Measurements from ENCODE around the gene CNDP1.

CNDP1 gene

GRCh38 chr18:74616494-74616893 is 82.2 kb downstream of the CNDP1 start:
- Histone ChIP-seq H3K27ac (ENCODE audit: extremely low read depth, low read depth, low read length) (no peak overlapping the region), H3K9me3 (ENCODE audit: control insufficient read depth, insufficient read depth, low read depth, low read length) (no peaks in the 10 kb centered on the region), H3K36me3 (ENCODE audit: control insufficient read depth in 2 of 2, insufficient read depth in 1 of 2, low read length in 2 of 2) (peaks cover 0 to 6% of the 10 kb centered on the region in 2 experiments; a peak in 1 of 3 replicates), H3K4me3 (ENCODE audit: low read depth, low read length) (no peak overlapping the region), H3K4me1 (ENCODE audit: control insufficient read depth, insufficient read depth, low read length) (peaks cover 3% of the 10 kb centered on the region; the same call in 1 of the 2 replicates)
- ChIA-PET POLR2A (no interaction called here), CTCF (no interaction called here)
- TF ChIP-seq ZBTB48 (tag by site-specific recombination; IDR thresholded peaks at IDR 0.05) (no peak), ZNF529 (tag by site-specific recombination; IDR thresholded peaks at IDR 0.05; ENCODE audit: insufficient replicate concordance) (no peak), GLIS2 (tag by site-specific recombination; IDR thresholded peaks at IDR 0.05) (no peak), ZNF626 (tag by site-specific recombination; IDR thresholded peaks at IDR 0.05) (no peak)
- TF ChIP-seq, protein P1, sequence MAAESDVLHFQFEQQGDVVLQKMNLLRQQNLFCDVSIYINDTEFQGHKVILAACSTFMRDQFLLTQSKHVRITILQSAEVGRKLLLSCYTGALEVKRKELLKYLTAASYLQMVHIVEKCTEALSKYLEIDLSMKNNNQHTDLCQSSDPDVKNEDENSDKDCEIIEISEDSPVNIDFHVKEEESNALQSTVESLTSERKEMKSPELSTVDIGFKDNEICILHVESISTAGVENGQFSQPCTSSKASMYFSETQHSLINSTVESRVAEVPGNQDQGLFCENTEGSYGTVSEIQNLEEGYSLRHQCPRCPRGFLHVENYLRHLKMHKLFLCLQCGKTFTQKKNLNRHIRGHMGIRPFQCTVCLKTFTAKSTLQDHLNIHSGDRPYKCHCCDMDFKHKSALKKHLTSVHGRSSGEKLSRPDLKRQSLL (tag by site-specific recombination; IDR thresholded peaks at IDR 0.05), result no peak

- CTCF ChIA-PET, result no interaction called here
These were observed 83.2 kb downstream of the CNDP1 start for GRCh38 chr18:74617486-74617885.

DNA sequence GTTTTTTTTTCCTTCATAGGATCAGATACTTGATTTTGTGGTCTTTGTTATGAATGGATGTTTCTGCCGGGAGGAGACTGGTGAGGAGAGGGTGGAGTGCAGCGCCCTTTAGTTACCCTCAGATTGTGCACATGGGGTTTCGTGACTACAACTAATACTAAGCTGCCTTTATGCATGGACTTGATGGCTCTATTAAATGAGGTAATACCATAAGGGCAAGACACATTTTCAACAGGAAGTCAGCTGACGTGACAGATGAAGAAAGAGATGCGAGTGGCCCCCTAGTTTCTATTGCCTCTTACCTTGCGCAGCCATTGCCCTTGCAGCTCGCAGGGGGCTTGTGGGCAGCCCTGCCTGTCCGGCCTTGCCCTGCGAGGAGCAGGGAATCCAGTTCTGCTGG is 87.8 kb downstream of the CNDP1 start:
- ChIA-PET CTCF (no interaction called here), POLR2A (no interaction called here)
- Histone ChIP-seq H3K36me3 (ENCODE audit: control insufficient read depth in 2 of 2, insufficient read depth in 1 of 2, low read length in 2 of 2) (peaks cover 0 to under 1% of the 10 kb centered on the region in 2 experiments; a peak in 1 of 3 replicates), H3K27ac (ENCODE audit: extremely low read depth, low read depth, low read length) (no peak overlapping the region), H3K9me3 (ENCODE audit: control insufficient read depth, insufficient read depth, low read depth, low read length) (no peaks in the 10 kb centered on the region), H3K4me3 (ENCODE audit: low read depth, low read length) (no peak overlapping the region), H3K4me1 (ENCODE audit: control insufficient read depth, insufficient read depth, low read length) (no peaks in the 10 kb centered on the region; the same call in 1 of the 2 replicates)
- no peak for TF ChIP-seq MYNN (tag by site-specific recombination; IDR thresholded peaks at IDR 0.05; ENCODE audit: borderline replicate concordance)
- TF ChIP-seq GLIS1 (tag by site-specific recombination; IDR thresholded peaks at IDR 0.05), result no peak
- TF ChIP-seq ZNF214 (tag by site-specific recombination; IDR thresholded peaks at IDR 0.05; ENCODE audit: borderline replicate concordance), result no peak
- TF ChIP-seq EGR2 (tag by site-specific recombination; IDR thresholded peaks at IDR 0.05; ENCODE audit: low read depth), result no peak
- TF ChIP-seq ZNF18 (tag by site-specific recombination; IDR thresholded peaks at IDR 0.05), result no peak
- TF ChIP-seq, protein P2, sequence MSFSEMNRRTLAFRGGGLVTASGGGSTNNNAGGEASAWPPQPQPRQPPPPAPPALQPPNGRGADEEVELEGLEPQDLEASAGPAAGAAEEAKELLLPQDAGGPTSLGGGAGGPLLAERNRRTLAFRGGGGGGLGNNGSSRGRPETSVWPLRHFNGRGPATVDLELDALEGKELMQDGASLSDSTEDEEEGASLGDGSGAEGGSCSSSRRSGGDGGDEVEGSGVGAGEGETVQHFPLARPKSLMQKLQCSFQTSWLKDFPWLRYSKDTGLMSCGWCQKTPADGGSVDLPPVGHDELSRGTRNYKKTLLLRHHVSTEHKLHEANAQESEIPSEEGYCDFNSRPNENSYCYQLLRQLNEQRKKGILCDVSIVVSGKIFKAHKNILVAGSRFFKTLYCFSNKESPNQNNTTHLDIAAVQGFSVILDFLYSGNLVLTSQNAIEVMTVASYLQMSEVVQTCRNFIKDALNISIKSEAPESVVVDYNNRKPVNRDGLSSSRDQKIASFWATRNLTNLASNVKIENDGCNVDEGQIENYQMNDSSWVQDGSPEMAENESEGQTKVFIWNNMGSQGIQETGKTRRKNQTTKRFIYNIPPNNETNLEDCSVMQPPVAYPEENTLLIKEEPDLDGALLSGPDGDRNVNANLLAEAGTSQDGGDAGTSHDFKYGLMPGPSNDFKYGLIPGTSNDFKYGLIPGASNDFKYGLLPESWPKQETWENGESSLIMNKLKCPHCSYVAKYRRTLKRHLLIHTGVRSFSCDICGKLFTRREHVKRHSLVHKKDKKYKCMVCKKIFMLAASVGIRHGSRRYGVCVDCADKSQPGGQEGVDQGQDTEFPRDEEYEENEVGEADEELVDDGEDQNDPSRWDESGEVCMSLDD (tag by site-specific recombination; IDR thresholded peaks at IDR 0.05), result no peak
- no peak for TF ChIP-seq INSM2 (tag by site-specific recombination; IDR thresholded peaks at IDR 0.05)
- no peak for TF ChIP-seq ZNF555 (tag by site-specific recombination; conservative IDR thresholded peaks at IDR 0.05)
- no peak for TF ChIP-seq GLI2 (tag by site-specific recombination; IDR thresholded peaks at IDR 0.05; ENCODE audit: borderline replicate concordance, low read depth)
- no peak for TF ChIP-seq ZNF324 (tag by site-specific recombination; IDR thresholded peaks at IDR 0.05)
- no peak for TF ChIP-seq TCF7L2 (IDR thresholded peaks at IDR 0.05; ENCODE audit: borderline replicate concordance, low read depth, low read length)
- TF ChIP-seq ZNF221 (tag by site-specific recombination; IDR thresholded peaks at IDR 0.05; ENCODE audit: borderline replicate concordance), result no peak
- no peak for TF ChIP-seq ZFP3 (tag by site-specific recombination; IDR thresholded peaks at IDR 0.05; ENCODE audit: low read depth)
- no peak for TF ChIP-seq ZNF416 (tag by site-specific recombination; IDR thresholded peaks at IDR 0.05)

More at GRCh38 chr18:74617486-74617885, 83.2 kb downstream of the CNDP1 start:
- no peaks in the 10 kb centered on the region for H3K9me3 ChIP-seq (ENCODE audit: control insufficient read depth, insufficient read depth, low read depth, low read length)
- H3K4me3 ChIP-seq (ENCODE audit: low read depth, low read length), result no peak overlapping the region
- H3K36me3 ChIP-seq (ENCODE audit: control insufficient read depth in 2 of 2, insufficient read depth in 1 of 2, low read length in 2 of 2), result peaks cover 0 to 6% of the 10 kb centered on the region in 2 experiments; a peak in 1 of 3 replicates
- POLR2A ChIA-PET, result no interaction called here
- H3K4me1 ChIP-seq (ENCODE audit: control insufficient read depth, insufficient read depth, low read length), result peaks cover 3% of the 10 kb centered on the region; the same call in 1 of the 2 replicates
- no peak for TF ChIP-seq ZNF585B (tag by site-specific recombination; IDR thresholded peaks at IDR 0.05)
- no peak for TF ChIP-seq ZFP3 (tag by site-specific recombination; IDR thresholded peaks at IDR 0.05; ENCODE audit: low read depth)
- TF ChIP-seq ZNF19 (tag by site-specific recombination; IDR thresholded peaks at IDR 0.05; ENCODE audit: low read depth), result no peak
- no peak for TF ChIP-seq ZNF837 (tag by site-specific recombination; IDR thresholded peaks at IDR 0.05)
- TF ChIP-seq AEBP2 (tag by site-specific recombination; IDR thresholded peaks at IDR 0.05; ENCODE audit: borderline replicate concordance), result no peak
- no peak for TF ChIP-seq ZNF561 (tag by site-specific recombination; IDR thresholded peaks at IDR 0.05; ENCODE audit: borderline replicate concordance)
- no peak overlapping the region for H3K27ac ChIP-seq (ENCODE audit: extremely low read depth, low read depth, low read length)

Data from HEK293 (cell line).